Activated naive CD8-positive, alpha-beta T cell (primary cell): ENCODE data around the gene PGF.
"Not testable (repeated sequence)": the region's sequence is repeated elsewhere in the genome, so short reads cannot be mapped to it uniquely, and the experiment has no call there.

Source experiments
- H3K27ac Mint-ChIP-seq: one replicate; pipeline ENCODE4 v1.8.0; 2021; ENCODE audit warnings: mixed read lengths
- H3K27me3 Mint-ChIP-seq: one replicate; pipeline ENCODE4 v1.8.0; 2021; ENCODE audit warnings: mixed read lengths
- H3K36me3 Mint-ChIP-seq: one replicate; pipeline ENCODE4 v1.8.0; 2021; ENCODE audit warnings: mixed read lengths
- H3K4me1 Mint-ChIP-seq: one replicate; pipeline ENCODE4 v1.8.0; 2021; ENCODE audit warnings: low read depth, mixed read lengths
- H3K4me3 Mint-ChIP-seq: one replicate; pipeline ENCODE4 v1.8.0; 2021; ENCODE audit warnings: mild to moderate bottlenecking, mixed read lengths
- H3K9me3 Mint-ChIP-seq: one replicate; pipeline ENCODE4 v1.8.0; 2021; ENCODE audit warnings: low read depth, mixed read lengths

The PGF gene

GRCh38 chr14:74931744-74932143 lies 23.7 kb downstream of the PGF start:
- not testable (repeated sequence) for H3K4me3 Mint-ChIP-seq, H3K27ac Mint-ChIP-seq, H3K36me3 Mint-ChIP-seq, H3K4me1 Mint-ChIP-seq, H3K9me3 Mint-ChIP-seq, H3K27me3 Mint-ChIP-seq

DNA sequence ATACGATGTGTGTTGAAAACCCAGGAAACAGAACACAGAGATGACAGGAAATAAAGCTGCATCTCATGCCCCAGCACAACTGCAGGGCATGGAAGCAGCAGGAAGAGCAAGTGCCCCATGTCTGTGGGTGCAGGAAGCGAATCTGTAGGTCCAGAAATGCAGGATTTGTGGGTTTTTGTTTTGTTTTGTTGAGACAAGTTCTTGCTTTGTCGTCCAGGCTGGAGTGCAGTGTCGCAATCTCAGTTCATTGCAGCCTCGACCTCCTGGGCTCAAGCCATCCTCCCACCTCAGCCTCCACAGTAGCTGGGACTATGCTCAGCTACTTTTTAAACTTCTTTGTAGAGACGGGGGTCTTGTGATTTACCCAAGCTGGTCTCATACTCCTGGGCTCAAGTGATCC lies 26.2 kb downstream of the PGF start:
- H3K9me3 Mint-ChIP-seq = no peaks in the 10 kb centered on the region
- no peak overlapping the region for H3K4me3 Mint-ChIP-seq
- peaks cover 3% of the 10 kb centered on the region for H3K27me3 Mint-ChIP-seq
- peaks cover 8% of the 10 kb centered on the region for H3K4me1 Mint-ChIP-seq
- H3K36me3 Mint-ChIP-seq = no peaks in the 10 kb centered on the region
- no peak overlapping the region for H3K27ac Mint-ChIP-seq

GRCh38 chr14:74927225-74927624 lies 28.2 kb downstream of the PGF start:
- peaks cover 8% of the 10 kb centered on the region for H3K4me1 Mint-ChIP-seq
- H3K4me3 Mint-ChIP-seq = no peak overlapping the region
- no peaks in the 10 kb centered on the region for H3K36me3 Mint-ChIP-seq
- peaks cover 3% of the 10 kb centered on the region for H3K27me3 Mint-ChIP-seq
- no peaks in the 10 kb centered on the region for H3K9me3 Mint-ChIP-seq
- no peak overlapping the region for H3K27ac Mint-ChIP-seq

DNA sequence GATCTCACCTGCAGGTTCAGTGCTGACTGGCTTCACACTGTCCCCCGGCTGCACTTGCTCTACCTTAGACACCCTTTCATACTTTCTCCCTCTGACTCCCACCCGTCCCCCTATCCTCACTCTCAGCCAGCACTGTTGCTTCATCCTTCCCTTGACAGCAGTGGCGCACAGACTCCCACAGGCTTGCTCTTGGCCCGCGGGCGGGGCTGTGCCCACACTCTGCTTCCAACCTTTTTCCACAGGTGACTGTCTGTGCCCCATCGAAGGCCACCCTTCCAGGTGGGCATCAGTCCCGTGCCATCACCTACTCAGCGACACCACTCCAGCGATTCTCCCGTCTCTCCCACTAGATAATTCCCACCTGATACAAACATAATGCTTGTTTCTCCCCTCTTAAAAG lies 31.3 kb downstream of the PGF start:
- H3K36me3 Mint-ChIP-seq = no peaks in the 10 kb centered on the region
- no peaks in the 10 kb centered on the region for H3K9me3 Mint-ChIP-seq
- peak overlapping the region; percentile 33 for H3K4me3 Mint-ChIP-seq
- peaks cover 7% of the 10 kb centered on the region for H3K4me1 Mint-ChIP-seq
- peaks cover 3% of the 10 kb centered on the region for H3K27me3 Mint-ChIP-seq
- no peak overlapping the region for H3K27ac Mint-ChIP-seq

- H3K36me3 Mint-ChIP-seq = no peaks in the 10 kb centered on the region
- peaks cover 3% of the 10 kb centered on the region for H3K27me3 Mint-ChIP-seq
- no peaks in the 10 kb centered on the region for H3K9me3 Mint-ChIP-seq
- peak within 1 kb of the TSS; percentile 84 for H3K4me3 Mint-ChIP-seq
- peaks cover 6% of the 10 kb centered on the region for H3K4me1 Mint-ChIP-seq
- peak within 1 kb of the TSS; percentile 68 for H3K27ac Mint-ChIP-seq
Measured at GRCh38 chr14:74922752-74923401, 32.5 kb downstream of the PGF start, which contains the start of gene RPS6KL1. Gene RPS6KL1, minus strand, starts transcription at chr14:74923260. Its CDS starts 1,719 bp downstream, at chr14:74921541.

- peak overlapping the region; percentile 84 for H3K4me3 Mint-ChIP-seq
- no peaks in the 10 kb centered on the region for H3K9me3 Mint-ChIP-seq
- H3K27me3 Mint-ChIP-seq = no peaks in the 10 kb centered on the region
- peaks cover 6% of the 10 kb centered on the region for H3K4me1 Mint-ChIP-seq
- H3K36me3 Mint-ChIP-seq = no peaks in the 10 kb centered on the region
- H3K27ac Mint-ChIP-seq = peak overlapping the region; percentile 68
Measured at GRCh38 chr14:74921987-74922751, 33.2 kb downstream of the PGF start.

GRCh38 chr14:74921053-74921620 lies 34.3 kb downstream of the PGF start:
- Mint-ChIP-seq H3K36me3 (no peaks in the 10 kb centered on the region), H3K27ac (no peak overlapping the region), H3K4me1 (peaks cover 6% of the 10 kb centered on the region), H3K4me3 (no peak overlapping the region), H3K9me3 (no peaks in the 10 kb centered on the region), H3K27me3 (no peaks in the 10 kb centered on the region)

GRCh38 chr14:74920281-74920680 lies 35.1 kb downstream of the PGF start:
- H3K9me3 Mint-ChIP-seq = no peaks in the 10 kb centered on the region
- no peaks in the 10 kb centered on the region for H3K27me3 Mint-ChIP-seq
- no peaks in the 10 kb centered on the region for H3K36me3 Mint-ChIP-seq
- H3K27ac Mint-ChIP-seq = no peak overlapping the region
- peaks cover 6% of the 10 kb centered on the region for H3K4me1 Mint-ChIP-seq
- no peak overlapping the region for H3K4me3 Mint-ChIP-seq

GRCh38 chr14:74919421-74920165 lies 35.8 kb downstream of the PGF start:
- no peaks in the 10 kb centered on the region for H3K36me3 Mint-ChIP-seq
- peaks cover 6% of the 10 kb centered on the region for H3K4me1 Mint-ChIP-seq
- H3K4me3 Mint-ChIP-seq = no peak overlapping the region
- no peaks in the 10 kb centered on the region for H3K27me3 Mint-ChIP-seq
- no peak overlapping the region for H3K27ac Mint-ChIP-seq
- H3K9me3 Mint-ChIP-seq = no peaks in the 10 kb centered on the region

DNA sequence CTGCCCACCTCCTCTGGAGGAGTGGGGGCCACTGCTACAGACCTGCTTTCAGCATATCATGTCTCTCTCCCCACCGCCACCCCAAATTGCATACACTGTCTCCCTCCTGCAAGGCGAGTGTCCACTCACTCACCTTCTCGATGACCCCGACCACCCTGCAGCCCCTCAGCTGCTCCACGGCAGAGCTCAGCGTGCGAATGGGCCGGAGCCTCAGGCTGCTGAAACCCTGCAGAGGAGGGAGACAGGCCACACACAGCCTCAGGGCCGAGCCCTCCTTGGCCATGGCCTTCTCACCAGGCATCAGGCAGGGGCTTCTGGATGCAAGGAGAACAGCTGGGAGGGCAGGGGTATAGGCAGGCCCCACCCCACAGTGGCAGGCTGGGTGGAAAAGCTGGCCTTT lies 37.0 kb downstream of the PGF start:
- peaks cover 2% of the 10 kb centered on the region for H3K4me1 Mint-ChIP-seq
- no peaks in the 10 kb centered on the region for H3K9me3 Mint-ChIP-seq
- no peaks in the 10 kb centered on the region for H3K36me3 Mint-ChIP-seq
- no peak overlapping the region for H3K27ac Mint-ChIP-seq
- H3K27me3 Mint-ChIP-seq = no peaks in the 10 kb centered on the region
- H3K4me3 Mint-ChIP-seq = no peak overlapping the region

DNA sequence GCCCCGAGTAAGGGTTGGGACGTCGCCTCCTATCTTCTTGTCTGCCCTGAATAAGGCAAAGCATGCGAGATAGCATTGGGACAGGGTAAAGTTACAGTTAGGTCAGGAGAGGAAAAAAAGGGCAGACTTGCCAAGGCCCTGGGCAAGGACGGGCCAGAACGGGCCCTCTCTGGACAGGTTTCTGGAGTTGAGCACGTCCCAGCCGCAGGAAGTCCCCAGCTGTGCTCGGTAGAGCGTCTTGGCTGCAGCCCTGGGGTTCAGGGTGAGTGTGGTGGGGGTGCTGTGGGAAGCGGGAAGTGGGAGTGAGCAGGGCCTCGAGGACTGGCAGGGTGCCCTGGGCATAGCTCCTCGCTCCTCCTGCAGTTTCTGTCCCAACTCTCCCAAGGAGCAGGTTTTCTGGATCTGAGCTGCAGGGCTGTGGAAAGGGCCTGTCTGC lies 37.7 kb downstream of the PGF start:
- Mint-ChIP-seq H3K4me3 (no peak overlapping the region), H3K27me3 (no peaks in the 10 kb centered on the region), H3K9me3 (no peaks in the 10 kb centered on the region), H3K4me1 (peaks cover 2% of the 10 kb centered on the region), H3K36me3 (no peaks in the 10 kb centered on the region), H3K27ac (no peak overlapping the region)

- no peaks in the 10 kb centered on the region for H3K9me3 Mint-ChIP-seq
- no peak overlapping the region for H3K4me3 Mint-ChIP-seq
- H3K36me3 Mint-ChIP-seq = no peaks in the 10 kb centered on the region
- no peaks in the 10 kb centered on the region for H3K27me3 Mint-ChIP-seq
- peaks cover under 1% of the 10 kb centered on the region for H3K4me1 Mint-ChIP-seq
- no peak overlapping the region for H3K27ac Mint-ChIP-seq
Measured at GRCh38 chr14:74917178-74917543, 38.2 kb downstream of the PGF start.

GRCh38 chr14:74915826-74916225 lies 39.6 kb downstream of the PGF start:
- Mint-ChIP-seq H3K27ac (no peak overlapping the region), H3K4me3 (no peak overlapping the region), H3K4me1 (no peaks in the 10 kb centered on the region), H3K36me3 (no peaks in the 10 kb centered on the region), H3K9me3 (no peaks in the 10 kb centered on the region), H3K27me3 (no peaks in the 10 kb centered on the region)

- no peak overlapping the region for H3K4me3 Mint-ChIP-seq
- H3K9me3 Mint-ChIP-seq = no peaks in the 10 kb centered on the region
- no peaks in the 10 kb centered on the region for H3K36me3 Mint-ChIP-seq
- no peak overlapping the region for H3K27ac Mint-ChIP-seq
- no peaks in the 10 kb centered on the region for H3K27me3 Mint-ChIP-seq
- no peaks in the 10 kb centered on the region for H3K4me1 Mint-ChIP-seq
Measured at GRCh38 chr14:74915426-74915825, 40.0 kb downstream of the PGF start.

- H3K4me1 Mint-ChIP-seq = no peaks in the 10 kb centered on the region
Measured at GRCh38 chr14:74913986-74914573, 41.3 kb downstream of the PGF start.

More at GRCh38 chr14:74913986-74914573, 41.3 kb downstream of the PGF start:
- H3K4me3 Mint-ChIP-seq = no peak overlapping the region
- no peaks in the 10 kb centered on the region for H3K9me3 Mint-ChIP-seq
- no peaks in the 10 kb centered on the region for H3K36me3 Mint-ChIP-seq
- H3K27ac Mint-ChIP-seq = no peak overlapping the region
- H3K27me3 Mint-ChIP-seq = no peaks in the 10 kb centered on the region
